Activated naive CD4-positive, alpha-beta T cell (primary cell): ENCODE data around the gene SUSD2.

ENCODE experiments used
- DNase-seq, 4 experiments: peaks; one replicate each; lab custom pipeline; 2025; lab: John Stamatoyannopoulos, UW

Gene SUSD2

GRCh38 chr22:24153959-24154358 lies 27.3 kb upstream of the SUSD2 start:
- no peak for DNase-seq

GRCh38 chr22:24154826-24155225 lies 26.5 kb upstream of the SUSD2 start:
- DNase-seq: no peak

GRCh38 chr22:24155627-24156140 lies 25.6 kb upstream of the SUSD2 start:
- DNase-seq: peak in 3 of 4 experiments; percentile 11 to 54 (median 36)

GRCh38 chr22:24156141-24156912 lies 25.0 kb upstream of the SUSD2 start:
- DNase-seq: peak in 3 of 4 experiments; percentile 18 to 56 (median 36)

GRCh38 chr22:24156913-24157821 lies 24.1 kb upstream of the SUSD2 start:
- DNase-seq: peak; percentile 38 to 80 (median 62)

GRCh38 chr22:24157822-24158135 lies 23.5 kb upstream of the SUSD2 start:
- DNase-seq: no peak

- DNase-seq: no peak
Observed at GRCh38 chr22:24159650-24160049, 21.6 kb upstream of the SUSD2 start.

- no peak for DNase-seq
Observed at GRCh38 chr22:24160546-24160945, 20.7 kb upstream of the SUSD2 start.

- no peak for DNase-seq
Observed at GRCh38 chr22:24161485-24161884, 19.8 kb upstream of the SUSD2 start.

- DNase-seq: no peak
Observed at GRCh38 chr22:24161909-24162308, 19.4 kb upstream of the SUSD2 start.

- DNase-seq: no peak
Observed at GRCh38 chr22:24162436-24162835, 18.9 kb upstream of the SUSD2 start.

- DNase-seq: no peak
Observed at GRCh38 chr22:24164243-24164642, 17.0 kb upstream of the SUSD2 start.

- DNase-seq: no peak
Observed at GRCh38 chr22:24164940-24165339, 16.3 kb upstream of the SUSD2 start.

GRCh38 chr22:24165673-24166072 lies 15.6 kb upstream of the SUSD2 start:
- DNase-seq: no peak

GRCh38 chr22:24166811-24167210 lies 14.5 kb upstream of the SUSD2 start:
- DNase-seq: no peak

GRCh38 chr22:24169439-24170058 lies 11.7 kb upstream of the SUSD2 start:
- DNase-seq: no peak

GRCh38 chr22:24170188-24170587 lies 11.1 kb upstream of the SUSD2 start:
- no peak for DNase-seq

- DNase-seq: no peak
Observed at GRCh38 chr22:24170632-24171031, 10.7 kb upstream of the SUSD2 start.

GRCh38 chr22:24171822-24172221 lies 9.5 kb upstream of the SUSD2 start:
- no peak for DNase-seq

GRCh38 chr22:24175160-24175808 lies 6.0 kb upstream of the SUSD2 start:
- DNase-seq: peak in 3 of 4 experiments; percentile 15 to 62 (median 52)

- no peak for DNase-seq
Observed at GRCh38 chr22:24176040-24176439, 5.2 kb upstream of the SUSD2 start.

GRCh38 chr22:24176630-24177029 lies 4.7 kb upstream of the SUSD2 start:
- DNase-seq: no peak
